HepG2 (cell line): Measurements from ENCODE around the gene AKR1B15.

Source experiments
- CENPX ChIP-seq: sonication (generic); formaldehyde crosslinking; IDR thresholded peaks from 2 replicates; pipeline ENCODE4 v1.9.0; 2021; ENCODE audit warnings: mild to moderate bottlenecking, missing genetic modification reagents, moderate library complexity
- HNF4G ChIP-seq, 2 experiments: sonication (generic) in 1 of 2; formaldehyde crosslinking in 1 of 2; IDR thresholded peaks; 2 replicates each; pipeline versions ENCODE4 v1.4.0 to v1.6.1; 2011 to 2020; ENCODE audit warnings: borderline replicate concordance in 2 of 2, low read depth in 2 of 2, mild to moderate bottlenecking in 2 of 2, low read length in 1 of 2, missing genetic modification reagents in 1 of 2, moderate library complexity in 1 of 2
- HNRNPL ChIP-seq: fragments of 200-400 bp; formaldehyde crosslinking; IDR thresholded peaks from 2 replicates; pipeline ENCODE4 v1.6.1; 2017; ENCODE audit warnings: mild to moderate bottlenecking, low read depth, low read length
- MXI1 ChIP-seq: IDR thresholded peaks from 3 replicates; pipeline ENCODE4 v1.6.1; 2012; ENCODE audit warnings: low read depth, low read length, inconsistent platforms, borderline replicate concordance
- RFX3 ChIP-seq: IDR thresholded peaks from 2 replicates; pipeline ENCODE4 v1.6.1; 2016; ENCODE audit warnings: missing biosample characterization, missing genetic modification reagents
- RFX5 ChIP-seq: IDR thresholded peaks from 2 replicates; pipeline ENCODE4 v1.6.1; 2011; ENCODE audit warnings: low read depth, low read length, improper control_type of control experiment
- TBX3 ChIP-seq: fragments of 450-650 bp; IDR thresholded peaks from 2 replicates; pipeline ENCODE4 v1.6.1; 2017; ENCODE audit warnings: antibody characterized with exemption, mild to moderate bottlenecking, inconsistent platforms, borderline replicate concordance
- ZNF143 ChIP-seq: sonication (generic); formaldehyde crosslinking; IDR thresholded peaks from 2 replicates; pipeline ENCODE4 v1.4.0; 2020; ENCODE audit warnings: missing genetic modification reagents
- ZNF34 ChIP-seq: sonication (generic); formaldehyde crosslinking; IDR thresholded peaks from 2 replicates; pipeline ENCODE4 v1.4.0; 2020; ENCODE audit warnings: mild to moderate bottlenecking, missing genetic modification reagents, borderline replicate concordance
- TF ChIP-seq, protein P1 (sequence below): sonication (generic); formaldehyde crosslinking; IDR thresholded peaks from 2 replicates; pipeline ENCODE4 v1.5.0; 2020; ENCODE audit warnings: mild to moderate bottlenecking, missing genetic modification reagents, moderate library complexity
- TF ChIP-seq, protein P2 (sequence below): sonication (generic); formaldehyde crosslinking; IDR thresholded peaks from 2 replicates; pipeline ENCODE4 v1.4.0; 2020; ENCODE audit warnings: mild to moderate bottlenecking, missing genetic modification reagents
- TF ChIP-seq, protein P3 (sequence below): sonication (generic); formaldehyde crosslinking; IDR thresholded peaks from 2 replicates; pipeline ENCODE4 v1.4.0; 2020; ENCODE audit warnings: mild to moderate bottlenecking, missing genetic modification reagents

GRCh38 chr7:134510646-134511045 is 38.3 kb upstream of the AKR1B15 start:
- TF ChIP-seq CENPX (CRISPR knock-in tag) (no peak), TBX3 (no peak), RFX3 (no peak), MXI1 (no peak), HNRNPL (no peak), HNF4G (IDR thresholded peaks at IDR 0.05; ENCODE audit: borderline replicate concordance, low read depth, low read length) (no peak), HNF4G (CRISPR knock-in tag; IDR thresholded peaks at IDR 0.05; ENCODE audit: borderline replicate concordance, low read depth) (no peak), ZNF143 (CRISPR knock-in tag) (no peak), RFX5 (no peak), ZNF34 (CRISPR knock-in tag) (no peak)
- TF ChIP-seq, protein P1, sequence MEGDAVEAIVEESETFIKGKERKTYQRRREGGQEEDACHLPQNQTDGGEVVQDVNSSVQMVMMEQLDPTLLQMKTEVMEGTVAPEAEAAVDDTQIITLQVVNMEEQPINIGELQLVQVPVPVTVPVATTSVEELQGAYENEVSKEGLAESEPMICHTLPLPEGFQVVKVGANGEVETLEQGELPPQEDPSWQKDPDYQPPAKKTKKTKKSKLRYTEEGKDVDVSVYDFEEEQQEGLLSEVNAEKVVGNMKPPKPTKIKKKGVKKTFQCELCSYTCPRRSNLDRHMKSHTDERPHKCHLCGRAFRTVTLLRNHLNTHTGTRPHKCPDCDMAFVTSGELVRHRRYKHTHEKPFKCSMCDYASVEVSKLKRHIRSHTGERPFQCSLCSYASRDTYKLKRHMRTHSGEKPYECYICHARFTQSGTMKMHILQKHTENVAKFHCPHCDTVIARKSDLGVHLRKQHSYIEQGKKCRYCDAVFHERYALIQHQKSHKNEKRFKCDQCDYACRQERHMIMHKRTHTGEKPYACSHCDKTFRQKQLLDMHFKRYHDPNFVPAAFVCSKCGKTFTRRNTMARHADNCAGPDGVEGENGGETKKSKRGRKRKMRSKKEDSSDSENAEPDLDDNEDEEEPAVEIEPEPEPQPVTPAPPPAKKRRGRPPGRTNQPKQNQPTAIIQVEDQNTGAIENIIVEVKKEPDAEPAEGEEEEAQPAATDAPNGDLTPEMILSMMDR = no peak
- TF ChIP-seq, protein P2, sequence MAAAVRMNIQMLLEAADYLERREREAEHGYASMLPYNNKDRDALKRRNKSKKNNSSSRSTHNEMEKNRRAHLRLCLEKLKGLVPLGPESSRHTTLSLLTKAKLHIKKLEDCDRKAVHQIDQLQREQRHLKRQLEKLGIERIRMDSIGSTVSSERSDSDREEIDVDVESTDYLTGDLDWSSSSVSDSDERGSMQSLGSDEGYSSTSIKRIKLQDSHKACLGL = no peak
- TF ChIP-seq, protein P3, sequence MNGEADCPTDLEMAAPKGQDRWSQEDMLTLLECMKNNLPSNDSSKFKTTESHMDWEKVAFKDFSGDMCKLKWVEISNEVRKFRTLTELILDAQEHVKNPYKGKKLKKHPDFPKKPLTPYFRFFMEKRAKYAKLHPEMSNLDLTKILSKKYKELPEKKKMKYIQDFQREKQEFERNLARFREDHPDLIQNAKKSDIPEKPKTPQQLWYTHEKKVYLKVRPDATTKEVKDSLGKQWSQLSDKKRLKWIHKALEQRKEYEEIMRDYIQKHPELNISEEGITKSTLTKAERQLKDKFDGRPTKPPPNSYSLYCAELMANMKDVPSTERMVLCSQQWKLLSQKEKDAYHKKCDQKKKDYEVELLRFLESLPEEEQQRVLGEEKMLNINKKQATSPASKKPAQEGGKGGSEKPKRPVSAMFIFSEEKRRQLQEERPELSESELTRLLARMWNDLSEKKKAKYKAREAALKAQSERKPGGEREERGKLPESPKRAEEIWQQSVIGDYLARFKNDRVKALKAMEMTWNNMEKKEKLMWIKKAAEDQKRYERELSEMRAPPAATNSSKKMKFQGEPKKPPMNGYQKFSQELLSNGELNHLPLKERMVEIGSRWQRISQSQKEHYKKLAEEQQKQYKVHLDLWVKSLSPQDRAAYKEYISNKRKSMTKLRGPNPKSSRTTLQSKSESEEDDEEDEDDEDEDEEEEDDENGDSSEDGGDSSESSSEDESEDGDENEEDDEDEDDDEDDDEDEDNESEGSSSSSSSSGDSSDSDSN (CRISPR knock-in tag) = no peak
